Keratinocyte (primary cell): Measurements from ENCODE around the gene RNF149. TPM values are rescaled to one million over a fixed set of nuclear protein-coding genes. Genes with fewer than 3 reads are reported as not detected.

Experiments
- DNase-seq: peaks from one replicate; pipeline ENCODE4 v3.0.0-alpha.2; 2011; ENCODE audit warnings: low read depth, missing footprints, low spot score
- FAIRE-seq: peaks from 2 replicates; lab custom pipeline; 2011; peaks lifted over from hg19 to GRCh38; lab: Jason Lieb, UNC
- H2AFZ ChIP-seq: 2 replicates; pipeline ENCODE4 v1.6.0; 2012; ENCODE audit warnings: low read length, control low read depth, inconsistent platforms; ENCODE audit not compliant: control insufficient read depth
- H3K27ac ChIP-seq: 2 replicates; pipeline ENCODE4 v1.5.1; 2011; ENCODE audit warnings: low read length; ENCODE audit not compliant: control insufficient read depth, insufficient read depth
- H3K27me3 ChIP-seq: 3 replicates; pipeline ENCODE4 v1.6.0; 2011; ENCODE audit warnings: low read length; ENCODE audit not compliant: control insufficient read depth, insufficient read depth; ENCODE audit errors: extremely low read depth
- H3K36me3 ChIP-seq, 2 experiments: 2 replicates in 1 of 2; 3 replicates in 1 of 2; pipeline ENCODE4 v1.5.1; 2011; ENCODE audit warnings: low read length in 2 of 2, mild to moderate bottlenecking in 1 of 2; ENCODE audit not compliant: control insufficient read depth in 2 of 2, insufficient read depth in 2 of 2; ENCODE audit errors: extremely low read depth in 1 of 2
- H3K4me1 ChIP-seq: 3 replicates; pipeline ENCODE4 v1.5.1; 2011; ENCODE audit warnings: low read length; ENCODE audit not compliant: control insufficient read depth, insufficient read depth; ENCODE audit errors: extremely low read depth
- H3K4me2 ChIP-seq: 3 replicates; pipeline ENCODE4 v1.6.0; 2011; ENCODE audit warnings: low read depth, low read length; ENCODE audit not compliant: control insufficient read depth, insufficient read depth; ENCODE audit errors: extremely low read depth
- H3K4me3 ChIP-seq, 3 experiments: fragments of 200-600 bp in 1 of 3; sonication (generic) in 1 of 3; 2 replicates in 2 of 3; 3 replicates in 1 of 3; pipeline ENCODE4 v1.5.1; 2011 to 2016; ENCODE audit warnings: low read length in 3 of 3, mild to moderate bottlenecking in 3 of 3, control low read depth in 2 of 3, inconsistent platforms in 1 of 3, low read depth in 1 of 3, mixed read lengths in 1 of 3, mixed run types in 1 of 3, moderate library complexity in 1 of 3; ENCODE audit not compliant: control insufficient read depth in 2 of 3, insufficient read depth in 2 of 3; ENCODE audit errors: extremely low read depth in 1 of 3
- H3K79me2 ChIP-seq: 2 replicates; pipeline ENCODE4 v1.6.0; 2012; ENCODE audit warnings: low read length; ENCODE audit not compliant: control insufficient read depth, insufficient read depth
- H3K9ac ChIP-seq: 3 replicates; pipeline ENCODE4 v1.6.0; 2011; ENCODE audit warnings: low read length; ENCODE audit not compliant: control insufficient read depth, insufficient read depth; ENCODE audit errors: extremely low read depth
- H3K9me1 ChIP-seq: 3 replicates; pipeline ENCODE4 v1.6.0; 2011; ENCODE audit warnings: low read length; ENCODE audit not compliant: control insufficient read depth, insufficient read depth; ENCODE audit errors: extremely low read depth
- H3K9me3 ChIP-seq: 2 replicates; pipeline ENCODE4 v1.5.1; 2012; ENCODE audit warnings: low read depth, low read length; ENCODE audit not compliant: control insufficient read depth
- H4K20me1 ChIP-seq: 3 replicates; pipeline ENCODE4 v1.6.0; 2011; ENCODE audit warnings: low read length; ENCODE audit not compliant: control insufficient read depth, insufficient read depth; ENCODE audit errors: extremely low read depth
- CTCF ChIP-seq, 3 experiments: IDR thresholded peaks in 1 of 3; conservative IDR thresholded peaks in 1 of 3; optimal IDR thresholded peaks in 1 of 3; 2 replicates in 2 of 3; 3 replicates in 1 of 3; pipeline versions ENCODE3 to v1.5.1; 2011; ENCODE audit warnings: low read length in 3 of 3, mild to moderate bottlenecking in 3 of 3, moderate library complexity in 2 of 3, control low read depth in 1 of 3, inconsistent platforms in 1 of 3; ENCODE audit not compliant: insufficient read depth in 2 of 3; ENCODE audit errors: extremely low read depth in 1 of 3
- EZH2 ChIP-seq: IDR thresholded peaks from one replicate; pipeline ENCODE4 v1.6.1; 2012; ENCODE audit warnings: inconsistent platforms, mild to moderate bottlenecking, low read length, moderate library complexity
- dilution Hi-C: fragments of 300-500 bp; cut with MboI; formaldehyde crosslinking; loops from one replicate; pipeline ENCODE4 v1.7.0; 2020; ENCODE audit warnings: low sequenced_read_pairs; ENCODE audit not compliant: extremely low pct_ligation_motif_present
- polyA plus RNA-seq, 5 experiments: library from polyadenylated mRNA; depleted of rRNA in 3 of 5; stranded (reverse) in 3 of 5; stranded (forward) in 1 of 5; unstranded in 1 of 5; fragments of >200 nt; gene quantifications; 1 replicate in 1 of 5; 2 replicates in 3 of 5; 3 replicates in 1 of 5; pipeline versions ENCODE4 v1.2.1 to v1.2.3, GENCODE V29; 2011 to 2012; ENCODE audit warnings: missing spikeins in 2 of 5, low read depth in 1 of 5, low replicate concordance in 1 of 5

The RNF149 gene
- polyA plus RNA-seq, 1 donor (not counting 4 experiments of a cell fraction or from before 2014, with no cell fraction given) = 68.0 TPM

GRCh38 chr2:101264360-101264939 is 44.1 kb downstream of the RNF149 start:
- Histone ChIP-seq H4K20me1 (no peaks in the 10 kb centered on the region), H2AFZ (no peak overlapping the region), H3K36me3 (peaks cover 17 to 33% of the 10 kb centered on the region in 2 experiments), H3K4me2 (no peak overlapping the region), H3K79me2 (peaks cover 4% of the 10 kb centered on the region), H3K9ac (no peak overlapping the region), H3K27me3 (no peaks in the 10 kb centered on the region), H3K27ac (no peak overlapping the region), H3K9me1 (no peaks in the 10 kb centered on the region), H3K4me3 (no peak overlapping the region), H3K4me1 (no peaks in the 10 kb centered on the region), H3K9me3 (no peaks in the 10 kb centered on the region)
- DNase-seq = no peak
- no peak for FAIRE-seq
- no peak for TF ChIP-seq EZH2
- no peak for TF ChIP-seq CTCF (optimal IDR thresholded peaks at IDR 0.05 in 1 of 3, IDR thresholded peaks at IDR 0.05 in 1 of 3, conservative IDR thresholded peaks at IDR 0.05 in 1 of 3; ENCODE audit: extremely low read depth in 1 of 3, insufficient read depth in 2 of 3, low read length in 3 of 3)
- dilution Hi-C loops = no loop called here

GRCh38 chr2:101263377-101263800 is 45.1 kb downstream of the RNF149 start:
- Histone ChIP-seq H3K27ac (no peak overlapping the region), H3K9me3 (no peaks in the 10 kb centered on the region), H3K9ac (no peak overlapping the region), H3K9me1 (no peaks in the 10 kb centered on the region), H4K20me1 (no peaks in the 10 kb centered on the region), H3K79me2 (peaks cover 9% of the 10 kb centered on the region), H3K36me3 (peaks cover 21 to 37% of the 10 kb centered on the region in 2 experiments), H3K4me2 (no peak overlapping the region), H3K4me1 (no peaks in the 10 kb centered on the region), H2AFZ (no peak overlapping the region), H3K27me3 (no peaks in the 10 kb centered on the region), H3K4me3 (no peak overlapping the region)
- TF ChIP-seq EZH2 = no peak
- no peak for TF ChIP-seq CTCF (optimal IDR thresholded peaks at IDR 0.05 in 1 of 3, IDR thresholded peaks at IDR 0.05 in 1 of 3, conservative IDR thresholded peaks at IDR 0.05 in 1 of 3; ENCODE audit: extremely low read depth in 1 of 3, insufficient read depth in 2 of 3, low read length in 3 of 3)
- dilution Hi-C loops = no loop called here
- FAIRE-seq = no peak
- no peak for DNase-seq
